Measurements from ENCODE around the gene POLR2I.

The POLR2I gene

GRCh38 chr19:36099166-36099785 lies 15.4 kb downstream of the POLR2I start:
- no peak overlapping the region for H3K27ac ChIP-seq
- TF ChIP-seq, protein P1, sequence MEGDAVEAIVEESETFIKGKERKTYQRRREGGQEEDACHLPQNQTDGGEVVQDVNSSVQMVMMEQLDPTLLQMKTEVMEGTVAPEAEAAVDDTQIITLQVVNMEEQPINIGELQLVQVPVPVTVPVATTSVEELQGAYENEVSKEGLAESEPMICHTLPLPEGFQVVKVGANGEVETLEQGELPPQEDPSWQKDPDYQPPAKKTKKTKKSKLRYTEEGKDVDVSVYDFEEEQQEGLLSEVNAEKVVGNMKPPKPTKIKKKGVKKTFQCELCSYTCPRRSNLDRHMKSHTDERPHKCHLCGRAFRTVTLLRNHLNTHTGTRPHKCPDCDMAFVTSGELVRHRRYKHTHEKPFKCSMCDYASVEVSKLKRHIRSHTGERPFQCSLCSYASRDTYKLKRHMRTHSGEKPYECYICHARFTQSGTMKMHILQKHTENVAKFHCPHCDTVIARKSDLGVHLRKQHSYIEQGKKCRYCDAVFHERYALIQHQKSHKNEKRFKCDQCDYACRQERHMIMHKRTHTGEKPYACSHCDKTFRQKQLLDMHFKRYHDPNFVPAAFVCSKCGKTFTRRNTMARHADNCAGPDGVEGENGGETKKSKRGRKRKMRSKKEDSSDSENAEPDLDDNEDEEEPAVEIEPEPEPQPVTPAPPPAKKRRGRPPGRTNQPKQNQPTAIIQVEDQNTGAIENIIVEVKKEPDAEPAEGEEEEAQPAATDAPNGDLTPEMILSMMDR (IDR thresholded peaks at IDR 0.05; ENCODE audit: low read depth, low read length, missing control alignments) = no peak
- H3K27me3 ChIP-seq (replicated peaks) = no peaks in the 10 kb centered on the region
- no peak for DNase-seq
- in situ Hi-C loops (cut with HindIII; ENCODE audit: low pct_ligation_motif_present, low sequenced_read_pairs) = no loop called here
- no peak overlapping the region for H3K4me3 ChIP-seq (ENCODE audit: low read depth, low read length)
- H3K36me3 ChIP-seq (replicated peaks) = no peaks in the 10 kb centered on the region

DNA sequence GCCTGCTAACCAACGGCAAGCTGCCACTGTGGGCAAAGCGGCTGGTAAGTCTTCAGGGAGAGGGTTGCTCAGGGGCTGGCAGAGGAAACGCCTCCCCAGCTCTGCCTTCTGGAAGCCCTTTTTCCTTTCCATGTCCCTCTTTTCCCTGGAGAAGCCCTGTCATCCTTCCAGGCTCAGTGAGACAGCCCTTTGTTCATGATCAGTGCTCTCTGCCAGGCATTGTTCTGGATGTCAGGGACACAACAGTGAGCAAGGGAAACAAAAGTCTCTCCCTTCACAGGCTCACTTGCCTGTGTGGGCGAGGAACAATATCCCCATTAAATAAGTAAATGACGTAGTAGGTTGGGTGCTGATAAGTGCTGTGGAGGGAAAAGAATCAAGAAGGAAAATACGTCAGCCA lies 17.6 kb downstream of the POLR2I start:
- TF ChIP-seq, protein P1 (IDR thresholded peaks at IDR 0.05; ENCODE audit: low read depth, low read length, missing control alignments) = no peak
- in situ Hi-C loops (cut with HindIII; ENCODE audit: low pct_ligation_motif_present, low sequenced_read_pairs) = no loop called here
- Histone ChIP-seq H3K36me3 (replicated peaks) (no peaks in the 10 kb centered on the region), H3K27me3 (replicated peaks) (no peaks in the 10 kb centered on the region), H3K4me3 (ENCODE audit: low read depth, low read length) (no peak overlapping the region), H3K27ac (no peak overlapping the region)
- DNase-seq = no peak

- in situ Hi-C loops (cut with HindIII; ENCODE audit: low pct_ligation_motif_present, low sequenced_read_pairs) = no loop called here
- no peak overlapping the region for H3K4me3 ChIP-seq (ENCODE audit: low read depth, low read length)
- TF ChIP-seq, protein P1 (IDR thresholded peaks at IDR 0.05; ENCODE audit: low read depth, low read length, missing control alignments) = no peak
- H3K27me3 ChIP-seq (replicated peaks) = no peaks in the 10 kb centered on the region
- no peaks in the 10 kb centered on the region for H3K36me3 ChIP-seq (replicated peaks)
- no peak for DNase-seq
- no peak overlapping the region for H3K27ac ChIP-seq
These were observed 21.0 kb downstream of the POLR2I start for GRCh38 chr19:36093687-36094086.

- in situ Hi-C loops (cut with HindIII; ENCODE audit: low pct_ligation_motif_present, low sequenced_read_pairs) = no loop called here
- H3K27me3 ChIP-seq (replicated peaks) = no peaks in the 10 kb centered on the region
- no peak for DNase-seq
- TF ChIP-seq, protein P1 (IDR thresholded peaks at IDR 0.05; ENCODE audit: low read depth, low read length, missing control alignments) = no peak
- no peaks in the 10 kb centered on the region for H3K36me3 ChIP-seq (replicated peaks)
- H3K27ac ChIP-seq = no peak overlapping the region
- no peak overlapping the region for H3K4me3 ChIP-seq (ENCODE audit: low read depth, low read length)
These were observed 21.5 kb downstream of the POLR2I start for GRCh38 chr19:36093146-36093662.

- TF ChIP-seq, protein P1 (IDR thresholded peaks at IDR 0.05; ENCODE audit: low read depth, low read length, missing control alignments) = no peak
- H3K27me3 ChIP-seq (replicated peaks) = no peaks in the 10 kb centered on the region
- in situ Hi-C loops (cut with HindIII; ENCODE audit: low pct_ligation_motif_present, low sequenced_read_pairs) = no loop called here
- H3K36me3 ChIP-seq (replicated peaks) = no peaks in the 10 kb centered on the region
- no peak for DNase-seq
- no peak overlapping the region for H3K4me3 ChIP-seq (ENCODE audit: low read depth, low read length)
- H3K27ac ChIP-seq = no peak overlapping the region
These were observed 22.1 kb downstream of the POLR2I start for GRCh38 chr19:36092566-36092965.
